Activated gamma-delta T cell treated with Interleukin-2 at 50 U/mL for 16 hours (primary cell): ENCODE data around the gene NPAT.
"Not testable (repeated sequence)": the region's sequence is repeated elsewhere in the genome, so short reads cannot be mapped to it uniquely, and the experiment has no call there.

Experiments
- DNase-seq: peaks from one replicate; pipeline ENCODE4 v3.0.0-alpha.2; 2020

Gene NPAT

GRCh38 chr11:108218912-108219783, 3.3 kb downstream of the NPAT start:
- no peak for DNase-seq

GRCh38 chr11:108218455-108218854, 4.0 kb downstream of the NPAT start:
- DNase-seq: no peak

GRCh38 chr11:108216988-108217387, 5.5 kb downstream of the NPAT start:
- no peak for DNase-seq

- DNase-seq: no peak
Observed at GRCh38 chr11:108213784-108214183, 8.7 kb downstream of the NPAT start.

- no peak for DNase-seq
Observed at GRCh38 chr11:108210441-108210840, 12.0 kb downstream of the NPAT start.

- DNase-seq: no peak
Observed at GRCh38 chr11:108207683-108208060, 14.8 kb downstream of the NPAT start.

GRCh38 chr11:108206969-108207682, 15.3 kb downstream of the NPAT start:
- no peak for DNase-seq

- DNase-seq: no peak
Observed at GRCh38 chr11:108206171-108206570, 16.3 kb downstream of the NPAT start.

- no peak for DNase-seq
Observed at GRCh38 chr11:108204929-108205499, 17.4 kb downstream of the NPAT start.

GRCh38 chr11:108204376-108204775, 18.1 kb downstream of the NPAT start:
- no peak for DNase-seq

GRCh38 chr11:108203075-108203474, 19.4 kb downstream of the NPAT start:
- no peak for DNase-seq

- DNase-seq: no peak
Observed at GRCh38 chr11:108199446-108200321, 22.8 kb downstream of the NPAT start.

- no peak for DNase-seq
Observed at GRCh38 chr11:108198833-108199232, 23.6 kb downstream of the NPAT start.

- DNase-seq: no peak
Observed at GRCh38 chr11:108197351-108197750, 25.1 kb downstream of the NPAT start.

GRCh38 chr11:108196901-108197300, 25.5 kb downstream of the NPAT start:
- no peak for DNase-seq

GRCh38 chr11:108193725-108194124, 28.7 kb downstream of the NPAT start:
- no peak for DNase-seq

GRCh38 chr11:108177570-108177969, 44.9 kb downstream of the NPAT start:
- DNase-seq: no peak

- no peak for DNase-seq
Observed at GRCh38 chr11:108170184-108170583, 52.3 kb downstream of the NPAT start.

GRCh38 chr11:108167624-108168023, 54.8 kb downstream of the NPAT start:
- no peak for DNase-seq

GRCh38 chr11:108162878-108163277, 59.6 kb downstream of the NPAT start:
- not testable (repeated sequence) for DNase-seq

GRCh38 chr11:108160970-108161566, 61.4 kb downstream of the NPAT start:
- no peak for DNase-seq

- DNase-seq: no peak
Observed at GRCh38 chr11:108154591-108154990, 67.8 kb downstream of the NPAT start.
